Body of pancreas (tissue), 4 donors: ENCODE measurements around the gene KLHL29. TPM values are rescaled to one million over a fixed set of nuclear protein-coding genes. Genes with fewer than 3 reads are reported as not detected.
"Not testable (repeated sequence)": the region's sequence is repeated elsewhere in the genome, so short reads cannot be mapped to it uniquely, and the experiment has no call there.

Experiments used
- ATAC-seq: fragments of 150-250 bp; one replicate; pipeline ENCODE4 v1.9.1; 2016
- DNase-seq, 4 donors: peaks; one replicate each; pipeline ENCODE4 v3.0.0-alpha.2; 2019
- H3K27ac ChIP-seq, 4 donors: fragments of 200-600 bp; sonication (generic); 1 replicate in 3 of 4; 2 replicates in 1 of 4; pipeline versions ENCODE4 v1.5.1 to v1.6.1; 2016 to 2019; ENCODE audit warnings: mild to moderate bottlenecking in 1 of 4, mixed read lengths in 1 of 4, moderate library complexity in 1 of 4
- H3K27me3 ChIP-seq, 2 donors: fragments of 200-600 bp; sonication (generic); one replicate each; pipeline ENCODE4 v1.6.0; 2016; ENCODE audit warnings: mild to moderate bottlenecking in 1 of 2
- H3K36me3 ChIP-seq, 2 donors: fragments of 200-600 bp; sonication (generic); replicated peaks in 1 of 2; 2 replicates each; pipeline ENCODE4 v1.5.1; 2016; ENCODE audit warnings: low read depth in 2 of 2; ENCODE audit not compliant: insufficient read depth in 1 of 2
- H3K4me1 ChIP-seq: fragments of 200-600 bp; sonication (generic); one replicate; pipeline ENCODE4 v1.6.0; 2016
- H3K4me3 ChIP-seq, 2 donors: fragments of 200-600 bp; sonication (generic); 1 replicate in 1 of 2; 2 replicates in 1 of 2; pipeline ENCODE4 v1.5.1; 2016 to 2019
- H3K9me3 ChIP-seq, 3 donors: fragments of 200-600 bp; sonication (generic); 1 replicate in 2 of 3; 2 replicates in 1 of 3; pipeline ENCODE4 v1.5.1; 2016
- POLR2A ChIP-seq, 3 donors: fragments of 450-650 bp; IDR thresholded peaks; one replicate each; pipeline ENCODE4 v1.6.1; 2016; ENCODE audit warnings: antibody characterized with exemption in 3 of 3, mild to moderate bottlenecking in 2 of 3
- WGBS, 2 donors: methylation state at CpG; one replicate each; pipeline ENCODE4 v1.1.5; 2017; 5-methylcytosine and 5-hydroxymethylcytosine counted together
- intact Hi-C: fragments of 100-400 bp; cut with DNase I; formaldehyde crosslinking; loops from one replicate; pipeline ENCODE4 v1.15.1; 2023
- total RNA-seq, 2 donors: library from RNA; depleted of rRNA; stranded (reverse); fragments of >200 nt; gene quantifications; one replicate each; pipeline ENCODE4 v1.1.0, GENCODE V29; 2016
- TF ChIP-seq, protein P1 (sequence below), 7 experiments: fragments of 450-650 bp in 4 of 7; fragments of 200-600 bp in 3 of 7; sonication (generic) in 3 of 7; IDR thresholded peaks; one replicate each; pipeline ENCODE4 v1.5.1; 2016 to 2019; ENCODE audit warnings: antibody characterized with exemption in 7 of 7

The KLHL29 gene
- total RNA-seq, 2 donors from 2014 or later: 4.0 to 4.4 TPM

DNA sequence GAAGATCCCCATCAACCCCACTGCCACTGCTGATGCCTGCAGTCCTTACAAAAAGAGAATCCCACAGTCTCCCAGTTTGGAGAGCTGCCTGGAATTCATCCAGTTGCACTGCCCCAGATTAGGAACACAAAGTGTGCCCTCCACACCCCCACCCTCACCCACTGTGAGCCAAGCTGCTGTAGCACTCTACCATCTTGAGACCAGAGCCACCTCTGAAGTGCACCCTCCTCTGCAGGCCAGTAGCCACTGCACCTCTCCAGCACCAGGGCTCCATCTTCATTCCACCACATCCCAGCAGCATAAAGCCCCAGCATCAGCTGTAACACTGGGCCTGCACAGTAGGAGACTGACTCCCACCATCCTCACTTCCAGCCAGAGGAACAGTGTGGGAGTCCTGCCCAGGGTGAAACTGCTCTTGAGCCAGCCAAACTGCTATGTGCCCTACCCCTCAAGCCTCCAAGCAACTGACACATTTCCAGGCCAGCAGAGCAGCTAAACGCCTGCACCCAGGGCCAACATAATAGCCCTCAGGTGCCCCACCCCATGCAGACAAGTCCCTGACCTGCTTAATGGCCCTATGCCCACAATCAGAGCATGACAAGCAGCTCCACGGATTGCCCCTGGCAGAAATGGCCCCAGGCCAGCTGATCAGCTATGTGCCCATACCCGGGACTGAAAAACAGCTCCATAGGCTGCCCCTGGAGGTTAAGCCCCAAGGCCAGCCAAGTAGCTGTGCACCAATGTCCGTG lies 335.9 kb downstream of the KLHL29 start:
- Histone ChIP-seq H3K4me1 (no peaks in the 10 kb centered on the region), H3K36me3 (no peaks in the 10 kb centered on the region), H3K27ac (no peak overlapping the region), H3K27me3 (no peaks in the 10 kb centered on the region), H3K4me3 (no peak overlapping the region), H3K9me3 (no peaks in the 10 kb centered on the region)
- intact Hi-C loops: no loop called here
- WGBS, 2 donors: 78 to 100% methylated on average over 1 to 4 of the region's 4 CpGs
- TF ChIP-seq POLR2A (IDR thresholded peaks at IDR 0.05): no peak
- TF ChIP-seq, protein P1, sequence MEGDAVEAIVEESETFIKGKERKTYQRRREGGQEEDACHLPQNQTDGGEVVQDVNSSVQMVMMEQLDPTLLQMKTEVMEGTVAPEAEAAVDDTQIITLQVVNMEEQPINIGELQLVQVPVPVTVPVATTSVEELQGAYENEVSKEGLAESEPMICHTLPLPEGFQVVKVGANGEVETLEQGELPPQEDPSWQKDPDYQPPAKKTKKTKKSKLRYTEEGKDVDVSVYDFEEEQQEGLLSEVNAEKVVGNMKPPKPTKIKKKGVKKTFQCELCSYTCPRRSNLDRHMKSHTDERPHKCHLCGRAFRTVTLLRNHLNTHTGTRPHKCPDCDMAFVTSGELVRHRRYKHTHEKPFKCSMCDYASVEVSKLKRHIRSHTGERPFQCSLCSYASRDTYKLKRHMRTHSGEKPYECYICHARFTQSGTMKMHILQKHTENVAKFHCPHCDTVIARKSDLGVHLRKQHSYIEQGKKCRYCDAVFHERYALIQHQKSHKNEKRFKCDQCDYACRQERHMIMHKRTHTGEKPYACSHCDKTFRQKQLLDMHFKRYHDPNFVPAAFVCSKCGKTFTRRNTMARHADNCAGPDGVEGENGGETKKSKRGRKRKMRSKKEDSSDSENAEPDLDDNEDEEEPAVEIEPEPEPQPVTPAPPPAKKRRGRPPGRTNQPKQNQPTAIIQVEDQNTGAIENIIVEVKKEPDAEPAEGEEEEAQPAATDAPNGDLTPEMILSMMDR (IDR thresholded peaks at IDR 0.05): no peak
- DNase-seq: no peak
- ATAC-seq: no peak

- no peaks in the 10 kb centered on the region for H3K27me3 ChIP-seq
- intact Hi-C loops: no loop called here
- no peak for ATAC-seq
- H3K27ac ChIP-seq: no peak overlapping the region
- no peaks in the 10 kb centered on the region for H3K36me3 ChIP-seq
- TF ChIP-seq POLR2A (IDR thresholded peaks at IDR 0.05): no peak
- TF ChIP-seq, protein P1 (IDR thresholded peaks at IDR 0.05): no peak
- H3K9me3 ChIP-seq: no peaks in the 10 kb centered on the region
- H3K4me3 ChIP-seq: no peak overlapping the region
- 93% methylated on average over 2 of the region's 2 CpGs; no CpG with 5 or more reads in 1 of the 2 donors for WGBS, 2 donors
- no peaks in the 10 kb centered on the region for H3K4me1 ChIP-seq
- no peak for DNase-seq
Observed at GRCh38 chr2:23721454-23721826, 336.5 kb downstream of the KLHL29 start.

DNA sequence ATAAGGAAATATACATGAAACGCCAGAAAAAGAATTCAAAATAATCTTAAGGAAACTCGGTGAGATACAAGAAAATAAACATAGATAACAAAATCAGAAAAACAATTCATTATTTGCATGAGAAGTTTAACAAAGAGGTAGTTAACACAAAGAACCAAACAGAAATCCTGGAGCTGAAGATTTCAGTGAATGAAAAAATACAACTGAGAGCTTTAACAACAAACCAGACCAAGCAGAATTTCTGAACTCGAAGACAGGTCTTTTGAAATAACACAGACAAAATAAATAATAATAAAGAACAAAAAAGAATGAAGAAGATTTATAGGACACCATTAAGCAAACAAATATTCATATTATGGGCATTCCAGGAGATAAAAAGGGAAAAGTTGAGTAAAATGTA lies 337.3 kb downstream of the KLHL29 start:
- no peak overlapping the region for H3K27ac ChIP-seq
- H3K36me3 ChIP-seq: no peaks in the 10 kb centered on the region
- H3K4me3 ChIP-seq: no peak overlapping the region
- intact Hi-C loops: no loop called here
- no peaks in the 10 kb centered on the region for H3K9me3 ChIP-seq
- 91 to 92% methylated on average over 3 of the region's 3 CpGs for WGBS, 2 donors
- no peak for TF ChIP-seq POLR2A (IDR thresholded peaks at IDR 0.05)
- TF ChIP-seq, protein P1 (IDR thresholded peaks at IDR 0.05): no peak
- ATAC-seq (no peak), DNase-seq (no peak)
- no peaks in the 10 kb centered on the region for H3K4me1 ChIP-seq
- no peaks in the 10 kb centered on the region for H3K27me3 ChIP-seq

DNA sequence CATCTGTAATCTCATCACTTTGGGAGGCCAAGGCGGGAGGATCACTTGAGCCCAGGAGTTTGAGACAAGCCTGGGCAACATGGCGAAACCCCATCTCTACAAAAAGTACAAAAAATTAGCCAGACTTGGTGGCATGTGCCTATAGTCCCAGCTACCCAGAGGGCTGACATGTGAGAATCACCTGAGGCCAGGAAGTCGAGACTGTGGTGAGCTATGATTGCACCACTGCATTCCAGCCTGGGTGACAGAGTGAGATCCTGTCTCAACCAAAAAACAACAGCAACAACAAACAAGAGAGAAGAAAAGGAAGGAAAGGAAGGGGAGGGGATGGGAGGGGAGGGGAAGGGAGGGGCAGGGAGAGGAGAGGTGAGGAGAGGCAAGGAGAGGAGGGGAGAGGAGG lies 338.1 kb downstream of the KLHL29 start:
- H3K27me3 ChIP-seq, intact Hi-C loops, ATAC-seq, DNase-seq, H3K4me1 ChIP-seq, H3K4me3 ChIP-seq, H3K9me3 ChIP-seq, H3K27ac ChIP-seq, H3K36me3 ChIP-seq: not testable (repeated sequence)
- 97 to 98% methylated on average over 3 of the region's 3 CpGs for WGBS, 2 donors

DNA sequence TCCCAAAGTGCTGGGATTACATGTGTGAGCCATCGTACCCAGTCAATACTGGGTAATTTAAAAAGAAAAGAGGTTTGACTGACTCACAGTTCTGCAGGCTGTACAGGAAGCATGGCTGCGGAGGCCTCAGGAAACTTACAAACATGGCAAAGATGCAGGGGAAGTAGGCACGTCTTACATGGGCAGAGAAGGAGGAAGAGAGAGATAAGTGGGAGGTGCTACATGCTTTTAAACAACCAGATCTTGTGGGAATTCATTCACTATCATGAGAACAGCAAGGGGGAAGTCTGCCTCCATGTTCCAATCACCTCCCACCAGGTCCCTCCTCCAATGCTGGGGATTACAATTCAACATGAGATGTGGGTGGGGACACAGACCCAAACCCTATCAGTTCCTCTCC lies 349.4 kb downstream of the KLHL29 start:
- Histone ChIP-seq H3K27me3 (no peaks in the 10 kb centered on the region), H3K4me3 (no peak overlapping the region), H3K27ac (no peak overlapping the region), H3K36me3 (no peaks in the 10 kb centered on the region), H3K4me1 (no peaks in the 10 kb centered on the region), H3K9me3 (no peaks in the 10 kb centered on the region)
- 87 to 89% methylated on average over 3 of the region's 3 CpGs for WGBS, 2 donors
- intact Hi-C loops: no loop called here
- no peak for DNase-seq
- no peak for ATAC-seq
- TF ChIP-seq, protein P1 (IDR thresholded peaks at IDR 0.05): no peak
- TF ChIP-seq POLR2A (IDR thresholded peaks at IDR 0.05): no peak

DNA sequence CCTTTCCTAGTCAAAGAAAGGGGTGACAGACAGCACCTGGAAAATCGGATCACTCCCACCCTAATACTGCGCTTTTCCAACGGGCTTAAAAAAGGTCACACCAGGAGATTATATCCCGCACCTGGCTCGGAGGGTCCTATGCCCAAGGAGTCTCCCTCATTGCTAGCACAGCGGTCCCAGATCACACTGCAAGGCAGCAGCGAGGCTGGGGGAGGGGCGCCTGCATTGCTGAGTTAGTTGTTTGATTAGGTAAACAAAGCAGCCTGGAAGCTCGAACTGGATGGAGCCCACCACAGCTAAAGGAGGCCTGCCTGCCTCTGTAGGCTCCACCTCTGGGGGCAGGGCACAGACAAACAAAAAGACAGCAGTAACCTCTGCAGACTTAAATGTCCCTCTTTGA lies 351.8 kb downstream of the KLHL29 start:
- ATAC-seq, H3K9me3 ChIP-seq, H3K36me3 ChIP-seq, DNase-seq, intact Hi-C loops, H3K4me1 ChIP-seq, H3K27me3 ChIP-seq, H3K4me3 ChIP-seq, H3K27ac ChIP-seq: not testable (repeated sequence)
- WGBS, 2 donors: 91 to 98% methylated on average over 6 to 9 of the region's 9 CpGs
